GM23248 (cell line): ENCODE measurements around the gene RNF32.

Source experiments
- EZH2 ChIP-seq: fragments of 200-600 bp; sonication (generic); IDR thresholded peaks from 2 replicates; pipeline ENCODE4 v1.6.1; 2018; ENCODE audit warnings: antibody characterized with exemption, mild to moderate bottlenecking; ENCODE audit not compliant: insufficient read depth, poor library complexity, severe bottlenecking
- EZH2phosphoT487 ChIP-seq: fragments of 200-600 bp; sonication (generic); IDR thresholded peaks from 2 replicates; pipeline ENCODE4 v1.6.1; 2018; ENCODE audit warnings: antibody characterized with exemption, moderate library complexity, mild to moderate bottlenecking, low read depth; ENCODE audit not compliant: insufficient read depth

- TF ChIP-seq EZH2: no peak
- no peak for TF ChIP-seq EZH2phosphoT487
These were observed 53.1 kb downstream of the RNF32 start for GRCh38 chr7:156693627-156694026.
